Right lobe of liver (tissue), 6 donors: ENCODE measurements around the gene PRKAR1B. TPM values are rescaled to one million over a fixed set of nuclear protein-coding genes. Genes with fewer than 3 reads are reported as not detected.

Source experiments
- ATAC-seq, 4 donors: fragments of 200-7000 bp; cut with Tn5 transposase; one replicate each; pipeline ENCODE4 v1.9.1; 2020; ENCODE audit warnings: mild to moderate bottlenecking in 4 of 4, moderate library complexity in 4 of 4
- DNase-seq, 3 donors: peaks; one replicate each; pipeline ENCODE4 v3.0.0-alpha.2; 2020
- H3K27ac ChIP-seq, 3 donors: fragments of 200-600 bp; one replicate each; pipeline ENCODE4 v1.8.0; 2022
- H3K27me3 ChIP-seq, 2 donors: fragments of 200-600 bp; one replicate each; pipeline ENCODE4 v1.8.0; 2022
- H3K36me3 ChIP-seq, 4 donors: fragments of 200-600 bp; sonication (generic) in 1 of 4; one replicate each; pipeline versions ENCODE4 v1.5.1 to v1.8.0; 2017 to 2022; ENCODE audit warnings: control low read depth in 1 of 4
- H3K4me1 ChIP-seq, 4 donors: fragments of 200-600 bp; sonication (generic) in 1 of 4; one replicate each; pipeline versions ENCODE4 v1.5.1 to v1.8.0; 2017 to 2022; ENCODE audit warnings: control low read depth in 1 of 4
- H3K4me3 ChIP-seq, 3 donors: fragments of 200-600 bp; one replicate each; pipeline ENCODE4 v1.8.0; 2022
- H3K9me3 ChIP-seq, 4 donors: fragments of 200-600 bp; sonication (generic) in 1 of 4; one replicate each; pipeline versions ENCODE4 v1.5.1 to v1.8.0; 2017 to 2022; ENCODE audit warnings: control low read depth in 1 of 4
- CTCF ChIP-seq, 4 donors: fragments of 200-600 bp in 3 of 4; fragments of 450-650 bp in 1 of 4; IDR thresholded peaks; one replicate each; pipeline versions ENCODE4 v1.5.1 to v1.8.0; 2016 to 2022; ENCODE audit warnings: antibody characterized with exemption in 4 of 4, mild to moderate bottlenecking in 2 of 4
- POLR2A ChIP-seq: fragments of 450-650 bp; IDR thresholded peaks from one replicate; pipeline ENCODE4 v1.6.1; 2017; ENCODE audit warnings: antibody characterized with exemption, mild to moderate bottlenecking
- WGBS: methylation state at CpG from one replicate; pipeline ENCODE4 v1.1.6; 2018; ENCODE audit warnings: low coverage, low lambda C conversion rate; ENCODE audit not compliant: insufficient coverage; ENCODE audit errors: missing lambda C conversion rate; 5-methylcytosine and 5-hydroxymethylcytosine counted together
- intact Hi-C, 2 donors: fragments of 100-400 bp; cut with DNase I; formaldehyde crosslinking; loops; one replicate each; pipeline versions ENCODE4 v1.11.2 to v1.14.1; 2022
- total RNA-seq, 6 experiments: library from RNA; depleted of rRNA in 2 of 6; stranded (reverse); fragments of >200 nt in 2 of 6; fragmentation: NEBNext Ultra II Directional in 3 of 6; extraction: Animal tissue kit (Norgen Biotek cat#: 25700) in 3 of 6; gene quantifications; one replicate each; pipeline versions ENCODE4 v1.1.0 to v1.2.4, GENCODE V29; 2016 to 2023
- donor health status: DM: no; HTN: yes; CAD: no.
- donor health status: DM: no; HTN: no; CAD: no.
- donor health status: DM: no; HTN: no; CAD: no.
- donor health status: DM: no; HTN: yes; CAD: no.
- donor health status: DM: no; HTN: yes; CAD: no.

PRKAR1B gene
- total RNA-seq, 6 experiments from 2014 or later = 4.7 to 20.8 (median 11.3) TPM

DNA sequence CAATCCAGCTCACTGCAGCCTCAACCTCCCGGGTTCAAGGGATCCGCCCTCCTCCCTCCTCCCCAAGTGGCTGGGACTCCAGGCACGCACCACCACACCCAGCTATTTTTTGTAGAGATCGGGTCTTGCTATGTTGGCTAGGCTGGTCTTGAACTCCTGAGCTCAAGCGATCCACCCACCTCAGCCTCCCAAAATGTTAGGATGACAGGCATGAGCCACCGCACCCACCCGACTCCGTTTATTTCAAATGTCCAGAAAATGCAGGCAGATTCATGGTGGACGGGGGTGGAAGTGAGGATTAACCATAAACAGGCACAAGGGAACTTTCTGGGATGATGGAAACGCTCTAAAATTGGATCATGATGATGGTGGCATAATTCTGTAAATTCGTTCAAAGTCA lies 85.1 kb downstream of the PRKAR1B start:
- H3K4me3 ChIP-seq = no peak overlapping the region
- TF ChIP-seq CTCF (IDR thresholded peaks at IDR 0.05) = no peak
- no peak for TF ChIP-seq POLR2A
- no peak for ATAC-seq
- WGBS = 87% methylated on average over 3 of the region's 11 CpGs
- no peaks in the 10 kb centered on the region for H3K9me3 ChIP-seq
- no peaks in the 10 kb centered on the region for H3K27me3 ChIP-seq
- no peak for DNase-seq
- no peak overlapping the region for H3K27ac ChIP-seq
- intact Hi-C loops = no loop called here
- no peaks in the 10 kb centered on the region for H3K36me3 ChIP-seq
- H3K4me1 ChIP-seq = no peaks in the 10 kb centered on the region

DNA sequence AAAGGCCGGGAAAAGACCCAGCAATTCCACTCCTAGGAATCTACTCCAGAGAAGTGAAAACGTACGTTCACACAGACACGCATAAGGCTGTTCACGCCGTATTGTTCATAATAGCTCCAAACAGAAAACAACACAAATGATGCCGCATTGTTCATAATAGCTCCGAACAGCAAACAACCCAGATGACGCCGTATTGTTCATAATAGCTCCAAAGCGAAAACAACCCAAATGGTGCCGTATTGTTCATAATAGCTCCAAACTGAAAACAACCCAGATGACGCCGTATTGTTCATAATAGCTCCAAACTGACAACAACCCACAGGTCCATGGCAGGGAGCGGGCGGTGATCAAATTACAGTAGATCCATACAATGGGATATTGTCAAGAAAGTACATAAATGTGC lies 85.8 kb downstream of the PRKAR1B start:
- intact Hi-C loops = no loop called here
- Histone ChIP-seq H3K4me3 (no peak overlapping the region), H3K27me3 (no peaks in the 10 kb centered on the region), H3K36me3 (no peaks in the 10 kb centered on the region), H3K4me1 (no peaks in the 10 kb centered on the region), H3K27ac (no peak overlapping the region), H3K9me3 (no peaks in the 10 kb centered on the region)
- WGBS = 94% methylated on average over 14 of the region's 16 CpGs
- TF ChIP-seq POLR2A (no peak), CTCF (IDR thresholded peaks at IDR 0.05) (no peak)
- peak in 1 of 4 donors; percentile 33 for ATAC-seq
- DNase-seq = no peak

GRCh38 chr7:638256-639011 lies 88.6 kb downstream of the PRKAR1B start:
- no peak for DNase-seq
- no peaks in the 10 kb centered on the region for H3K9me3 ChIP-seq
- H3K27me3 ChIP-seq = no peaks in the 10 kb centered on the region
- 96% methylated on average over 14 of the region's 25 CpGs for WGBS
- ATAC-seq = no peak
- H3K27ac ChIP-seq = no peak overlapping the region
- TF ChIP-seq POLR2A (no peak), CTCF (IDR thresholded peaks at IDR 0.05) (no peak)
- intact Hi-C loops = no loop called here
- no peaks in the 10 kb centered on the region for H3K36me3 ChIP-seq
- H3K4me3 ChIP-seq = no peak overlapping the region
- no peaks in the 10 kb centered on the region for H3K4me1 ChIP-seq

DNA sequence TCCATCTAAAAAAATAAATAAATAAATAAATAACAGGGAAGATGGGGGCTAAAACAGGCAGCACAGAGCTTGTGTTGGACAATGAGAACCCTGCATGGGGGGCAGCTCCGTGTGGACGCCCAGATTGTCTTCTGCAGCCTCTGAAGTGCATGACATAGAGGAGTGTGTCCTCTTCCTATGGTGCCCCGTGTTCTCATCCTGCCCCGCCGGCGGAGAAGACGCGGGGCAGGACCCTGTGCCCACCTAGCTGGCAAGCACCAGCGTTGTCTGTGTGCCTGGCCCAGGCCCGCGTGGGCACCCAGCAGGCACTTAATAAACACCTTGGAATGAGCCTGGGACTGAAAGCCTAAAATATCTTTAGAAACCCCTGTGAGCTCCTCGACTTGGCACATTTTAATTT lies 89.3 kb downstream of the PRKAR1B start:
- ATAC-seq = no peak
- intact Hi-C loops = no loop called here

More for the DNA sequence above, 89.3 kb downstream of the PRKAR1B start:
- H3K36me3 ChIP-seq = no peaks in the 10 kb centered on the region
- H3K27me3 ChIP-seq = no peaks in the 10 kb centered on the region
- 100% methylated on average over 4 of the region's 12 CpGs for WGBS
- H3K27ac ChIP-seq = no peak overlapping the region
- no peak for DNase-seq
- no peaks in the 10 kb centered on the region for H3K4me1 ChIP-seq
- H3K9me3 ChIP-seq = no peaks in the 10 kb centered on the region
- no peak overlapping the region for H3K4me3 ChIP-seq
- no peak for TF ChIP-seq CTCF (IDR thresholded peaks at IDR 0.05)
- no peak for TF ChIP-seq POLR2A
